NB4 (cell line): ENCODE measurements around the gene ZNF268.
A peak's percentile ranks its signal among the peaks of the same experiment; 100 is the strongest.

ENCODE experiments used
- DNase-seq: peaks from one replicate; pipeline ENCODE4 v3.0.0; 2010; ENCODE audit warnings: low read depth
- H3K4me3 ChIP-seq: one replicate; pipeline ENCODE4 v1.5.1; 2011; ENCODE audit warnings: mild to moderate bottlenecking, low read depth, low read length, moderate library complexity
- CTCF ChIP-seq: IDR thresholded peaks from one replicate; pipeline ENCODE4 v1.5.1; 2012; ENCODE audit warnings: low read depth, low read length
- MAX ChIP-seq: IDR thresholded peaks from 2 replicates; pipeline ENCODE4 v1.6.1; 2011; ENCODE audit warnings: low read depth, low read length
- MYC ChIP-seq: IDR thresholded peaks from 2 replicates; pipeline ENCODE4 v1.6.1; 2011; ENCODE audit warnings: low read depth, low read length
- POLR2A ChIP-seq: IDR thresholded peaks from 2 replicates; pipeline ENCODE4 v1.6.1; 2011; ENCODE audit warnings: mild to moderate bottlenecking; ENCODE audit not compliant: insufficient read length; ENCODE audit errors: extremely low read depth

The ZNF268 gene

GRCh38 chr12:133181238-133181959 is at the start of gene ZNF268:
ZNF268 (plus strand) TSS chr12:133181495; CDS start chr12:133181998, 503 bp downstream.
- peak within 1 kb of the TSS; percentile 96 for H3K4me3 ChIP-seq

GRCh38 chr12:133135747-133136146 is 45.5 kb upstream of the ZNF268 start:
- DNase-seq, result no peak
- TF ChIP-seq POLR2A (no peak), CTCF (no peak), MYC (no peak), MAX (no peak)
- no peak overlapping the region for H3K4me3 ChIP-seq

More at GRCh38 chr12:133181238-133181959, at the start of gene ZNF268:
- peak; percentile 98 for DNase-seq
- TF ChIP-seq CTCF (peak; percentile 95), MYC (peak; percentile 73; the same call in 1 of the 2 replicates), POLR2A (peak; percentile 82), MAX (peak; percentile 55; the same call in 1 of the 2 replicates)

- no peak for TF ChIP-seq MAX
- no peak for DNase-seq
- no peak overlapping the region for H3K4me3 ChIP-seq
Measured at GRCh38 chr12:133145981-133146380, 35.3 kb upstream of the ZNF268 start.

GRCh38 chr12:133156125-133156690 is 25.1 kb upstream of the ZNF268 start:
- no peak overlapping the region for H3K4me3 ChIP-seq
- DNase-seq, result no peak
- TF ChIP-seq CTCF, result no peak
- no peak for TF ChIP-seq POLR2A
- TF ChIP-seq MAX, result no peak
- TF ChIP-seq MYC, result no peak

- no peak for DNase-seq
- no peak overlapping the region for H3K4me3 ChIP-seq
- no peak for TF ChIP-seq MAX
- TF ChIP-seq POLR2A, result no peak
- no peak for TF ChIP-seq MYC
- TF ChIP-seq CTCF, result no peak
Measured at GRCh38 chr12:133165776-133166175, 15.5 kb upstream of the ZNF268 start.

- H3K4me3 ChIP-seq, result no peak overlapping the region
- no peak for TF ChIP-seq MAX
- TF ChIP-seq CTCF, result no peak
- no peak for TF ChIP-seq POLR2A
- DNase-seq, result no peak
Measured at GRCh38 chr12:133172491-133172890, 8.8 kb upstream of the ZNF268 start.
